HFFc6 (cell line): ENCODE results near the gene DLG2. TPM values are rescaled to one million over a fixed set of nuclear protein-coding genes. Genes with fewer than 3 reads are reported as not detected.
A peak's percentile ranks its signal among the peaks of the same experiment; 100 is the strongest.

Experiments used
- DNase-seq: peaks from one replicate; pipeline ENCODE4 v3.0.0-alpha.2; 2018
- H3K27ac Mint-ChIP-seq: 2 replicates; pipeline ENCODE4 v1.8.0; 2020; ENCODE audit warnings: mild to moderate bottlenecking, mixed read lengths
- H3K27me3 Mint-ChIP-seq: 2 replicates; pipeline ENCODE4 v1.8.0; 2021; ENCODE audit warnings: mild to moderate bottlenecking, moderate library complexity, mixed read lengths; ENCODE audit not compliant: insufficient read depth
- H3K36me3 Mint-ChIP-seq: 2 replicates; pipeline ENCODE4 v1.8.0; 2021; ENCODE audit warnings: low read depth, mixed read lengths
- H3K4me1 Mint-ChIP-seq: 2 replicates; pipeline ENCODE4 v1.8.0; 2020; ENCODE audit warnings: low read depth, mixed read lengths
- H3K4me3 Mint-ChIP-seq: 2 replicates; pipeline ENCODE4 v1.8.0; 2020; ENCODE audit warnings: mild to moderate bottlenecking, moderate library complexity, mixed read lengths
- H3K9me3 Mint-ChIP-seq: 2 replicates; pipeline ENCODE4 v1.8.0; 2020; ENCODE audit warnings: mild to moderate bottlenecking, mixed read lengths
- total RNA-seq, 6 experiments: library from RNA; stranded (reverse); fragmentation: NEBNext Ultra II Directional; extraction: Animal tissue kit (Norgen Biotek cat#: 25700); gene quantifications; 2 replicates in 1 of 6; 3 replicates in 5 of 6; pipeline ENCODE4 v1.2.3, GENCODE V29; 2021
- TF ChIP-seq, protein P1 (sequence below): fragments of 200-600 bp; sonication (generic); IDR thresholded peaks from 2 replicates; pipeline ENCODE4 v1.5.0; 2021; ENCODE audit warnings: antibody characterized with exemption, mild to moderate bottlenecking

Gene DLG2
- total RNA-seq, 6 experiments from 2014 or later = 0.39 to 1.00 (median 0.80) TPM; not detected in 1

DNA sequence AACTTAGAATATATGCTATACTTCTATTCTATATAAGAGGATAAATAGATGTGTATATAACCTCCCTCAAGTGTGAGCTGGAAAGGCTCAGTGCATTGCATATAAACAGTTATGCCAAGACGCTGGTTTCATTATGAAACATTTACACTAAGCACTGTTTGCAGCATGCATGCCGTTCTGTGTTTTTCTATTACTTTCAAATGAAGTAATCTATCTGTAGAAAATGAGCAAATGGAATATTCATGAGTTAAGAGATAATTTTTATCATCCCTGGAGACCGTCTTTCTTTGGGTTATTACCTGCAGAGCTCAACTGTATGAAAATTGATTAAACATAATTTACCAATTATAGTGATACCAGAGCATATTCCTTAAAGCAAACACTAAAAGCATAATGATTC lies 1415.2 kb downstream of the DLG2 start:
- no peak for DNase-seq
- Mint-ChIP-seq H3K27me3 (no peaks in the 10 kb centered on the region), H3K36me3 (no peaks in the 10 kb centered on the region), H3K4me3 (peak overlapping the region; percentile 60; the same call in 1 of the 2 replicates), H3K9me3 (peaks cover 19% of the 10 kb centered on the region), H3K4me1 (no peaks in the 10 kb centered on the region), H3K27ac (no peak overlapping the region)
- TF ChIP-seq, protein P1, sequence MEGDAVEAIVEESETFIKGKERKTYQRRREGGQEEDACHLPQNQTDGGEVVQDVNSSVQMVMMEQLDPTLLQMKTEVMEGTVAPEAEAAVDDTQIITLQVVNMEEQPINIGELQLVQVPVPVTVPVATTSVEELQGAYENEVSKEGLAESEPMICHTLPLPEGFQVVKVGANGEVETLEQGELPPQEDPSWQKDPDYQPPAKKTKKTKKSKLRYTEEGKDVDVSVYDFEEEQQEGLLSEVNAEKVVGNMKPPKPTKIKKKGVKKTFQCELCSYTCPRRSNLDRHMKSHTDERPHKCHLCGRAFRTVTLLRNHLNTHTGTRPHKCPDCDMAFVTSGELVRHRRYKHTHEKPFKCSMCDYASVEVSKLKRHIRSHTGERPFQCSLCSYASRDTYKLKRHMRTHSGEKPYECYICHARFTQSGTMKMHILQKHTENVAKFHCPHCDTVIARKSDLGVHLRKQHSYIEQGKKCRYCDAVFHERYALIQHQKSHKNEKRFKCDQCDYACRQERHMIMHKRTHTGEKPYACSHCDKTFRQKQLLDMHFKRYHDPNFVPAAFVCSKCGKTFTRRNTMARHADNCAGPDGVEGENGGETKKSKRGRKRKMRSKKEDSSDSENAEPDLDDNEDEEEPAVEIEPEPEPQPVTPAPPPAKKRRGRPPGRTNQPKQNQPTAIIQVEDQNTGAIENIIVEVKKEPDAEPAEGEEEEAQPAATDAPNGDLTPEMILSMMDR = no peak

DNA sequence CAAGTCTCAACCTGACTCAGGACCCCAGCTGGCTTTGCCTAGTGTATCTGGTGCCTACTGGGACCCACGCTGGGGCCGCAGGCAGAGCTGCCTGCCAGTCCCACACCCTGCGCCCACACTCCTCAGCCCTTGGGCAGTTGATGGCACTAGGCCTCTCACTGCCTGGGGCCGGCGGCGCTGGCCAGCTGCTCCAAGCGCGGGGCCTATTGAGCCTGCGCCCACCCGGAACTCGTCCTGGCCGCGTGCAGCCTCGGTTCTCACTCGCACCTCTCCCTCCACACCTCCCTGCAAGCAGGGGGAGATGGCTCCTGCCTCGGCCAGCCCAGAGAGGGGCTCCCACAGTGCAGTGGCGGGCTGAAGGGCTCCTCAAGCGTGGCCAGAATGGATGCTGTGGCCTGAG lies 1432.4 kb downstream of the DLG2 start:
- H3K27ac Mint-ChIP-seq = no peak overlapping the region
- DNase-seq = no peak
- H3K27me3 Mint-ChIP-seq = peaks cover 2% of the 10 kb centered on the region; the same call in 1 of the 2 replicates
- H3K4me3 Mint-ChIP-seq = no peak overlapping the region
- H3K36me3 Mint-ChIP-seq = no peaks in the 10 kb centered on the region; the same call in 1 of the 2 replicates
- TF ChIP-seq, protein P1 = no peak
- H3K9me3 Mint-ChIP-seq = peaks cover 33% of the 10 kb centered on the region
- no peaks in the 10 kb centered on the region for H3K4me1 Mint-ChIP-seq

DNA sequence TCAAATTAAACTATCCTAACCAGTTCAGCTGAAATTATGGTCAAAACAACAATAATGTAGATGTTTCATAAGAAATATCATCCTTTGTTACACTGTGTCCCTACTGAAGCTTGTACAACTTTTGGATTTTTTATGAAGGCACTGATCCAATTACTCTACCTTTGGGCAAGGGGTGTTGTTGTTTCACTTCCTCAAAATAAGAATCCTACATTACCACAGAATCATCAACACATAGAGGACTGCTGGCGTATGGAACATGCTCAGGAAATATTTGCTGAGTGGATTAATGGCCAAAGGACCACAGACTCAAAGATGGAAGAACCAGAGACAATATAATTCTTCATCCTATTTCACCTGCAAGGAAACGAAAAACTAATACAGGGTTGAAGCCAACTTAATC lies 1433.4 kb downstream of the DLG2 start:
- H3K9me3 Mint-ChIP-seq = peaks cover 30% of the 10 kb centered on the region
- H3K4me1 Mint-ChIP-seq = no peaks in the 10 kb centered on the region
- no peak overlapping the region for H3K4me3 Mint-ChIP-seq
- no peaks in the 10 kb centered on the region; the same call in 1 of the 2 replicates for H3K36me3 Mint-ChIP-seq
- TF ChIP-seq, protein P1 = no peak
- peaks cover 2% of the 10 kb centered on the region; the same call in 1 of the 2 replicates for H3K27me3 Mint-ChIP-seq
- no peak overlapping the region for H3K27ac Mint-ChIP-seq
- DNase-seq = no peak

DNA sequence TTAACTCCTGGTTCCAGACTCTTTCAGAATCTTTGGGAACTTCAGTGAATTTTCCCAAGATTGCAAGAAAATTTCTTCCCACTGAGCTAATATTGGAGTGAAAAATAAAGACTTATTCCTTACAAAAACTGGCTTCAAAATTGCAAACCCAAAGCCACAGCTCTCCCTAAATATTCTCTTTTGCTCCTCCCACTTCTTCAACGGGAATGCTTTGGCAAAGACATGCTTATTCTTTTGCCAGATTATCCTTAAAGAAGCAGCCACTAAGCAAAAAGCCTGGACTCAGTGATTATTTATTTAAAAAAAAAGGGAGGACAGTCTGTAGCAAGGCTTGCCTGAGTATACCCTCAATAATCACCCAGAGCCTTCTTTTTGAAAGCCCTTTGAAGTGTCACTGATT lies 1438.6 kb downstream of the DLG2 start:
- DNase-seq = no peak
- H3K4me1 Mint-ChIP-seq = no peaks in the 10 kb centered on the region
- no peak overlapping the region for H3K4me3 Mint-ChIP-seq
- TF ChIP-seq, protein P1 = no peak
- no peaks in the 10 kb centered on the region for H3K27me3 Mint-ChIP-seq
- no peaks in the 10 kb centered on the region for H3K36me3 Mint-ChIP-seq
- no peak overlapping the region for H3K27ac Mint-ChIP-seq
- peaks cover 10% of the 10 kb centered on the region for H3K9me3 Mint-ChIP-seq

DNA sequence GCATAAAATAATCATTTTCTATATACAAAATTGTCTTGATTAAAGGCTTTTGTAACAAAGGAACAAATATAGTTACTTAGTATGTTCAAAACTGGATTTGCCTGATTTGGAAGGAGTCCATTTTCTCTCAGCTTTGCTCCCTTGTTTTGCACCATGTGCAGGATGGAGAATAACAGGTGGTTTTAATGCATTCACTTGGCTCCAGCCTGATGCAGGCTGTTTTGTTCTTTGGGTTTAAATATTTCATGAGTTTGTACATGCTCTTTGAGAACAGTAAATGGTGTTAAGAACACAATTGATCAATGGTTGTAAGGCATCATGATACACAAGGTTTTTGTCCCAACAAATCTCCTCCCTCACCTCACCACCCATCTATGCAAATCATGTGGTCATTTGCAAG lies 1454.1 kb downstream of the DLG2 start:
- Mint-ChIP-seq H3K36me3 (no peaks in the 10 kb centered on the region), H3K4me1 (no peaks in the 10 kb centered on the region), H3K27ac (no peak overlapping the region), H3K4me3 (no peak overlapping the region), H3K9me3 (peaks cover 13% of the 10 kb centered on the region), H3K27me3 (no peaks in the 10 kb centered on the region)
- no peak for DNase-seq
- TF ChIP-seq, protein P1 = no peak

DNA sequence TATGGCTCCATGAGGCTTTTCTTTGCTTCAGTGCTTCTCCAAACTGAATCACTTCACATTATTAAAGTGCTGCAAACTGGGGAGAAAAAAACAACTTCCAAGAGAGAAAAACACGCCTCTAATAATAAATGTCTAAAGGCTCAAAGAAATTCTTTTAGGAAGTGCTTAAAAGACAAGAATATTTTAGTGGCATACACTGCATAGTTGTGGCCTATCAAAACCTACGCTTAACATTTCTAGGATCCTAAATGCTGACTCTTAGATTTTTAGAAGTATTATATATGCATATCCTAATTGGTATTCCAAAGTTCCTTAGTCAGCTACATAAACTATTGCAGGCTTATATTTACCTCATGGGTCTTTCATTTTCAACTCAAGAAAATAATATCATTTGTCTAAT lies 1462.0 kb downstream of the DLG2 start:
- Mint-ChIP-seq H3K4me1 (no peaks in the 10 kb centered on the region), H3K27me3 (peaks cover 3% of the 10 kb centered on the region; the same call in 1 of the 2 replicates), H3K36me3 (no peaks in the 10 kb centered on the region), H3K4me3 (no peak overlapping the region), H3K27ac (no peak overlapping the region), H3K9me3 (peaks cover 52% of the 10 kb centered on the region)
- TF ChIP-seq, protein P1 = no peak
- no peak for DNase-seq
